ENCODE data around the gene LPAR5.
A peak's percentile ranks its signal among the peaks of the same experiment; 100 is the strongest.
"Not testable (repeated sequence)": the region's sequence is repeated elsewhere in the genome, so short reads cannot be mapped to it uniquely, and the experiment has no call there.

Gene LPAR5

GRCh38 chr12:6605421-6606330 lies 30.1 kb downstream of the LPAR5 start:
- DNase-seq: peak; percentile 57

GRCh38 chr12:6604259-6605029 lies 31.3 kb downstream of the LPAR5 start:
- DNase-seq: no peak

GRCh38 chr12:6603095-6603567 lies 32.6 kb downstream of the LPAR5 start:
- DNase-seq: peak; percentile 68

GRCh38 chr12:6602526-6602925 lies 33.2 kb downstream of the LPAR5 start:
- no peak for DNase-seq

- DNase-seq: not testable (repeated sequence)
Observed at GRCh38 chr12:6595673-6596072, 40.1 kb downstream of the LPAR5 start.

- no peak for DNase-seq
Observed at GRCh38 chr12:6592087-6592486, 43.7 kb downstream of the LPAR5 start.

GRCh38 chr12:6586569-6586968 lies 49.2 kb downstream of the LPAR5 start:
- not testable (repeated sequence) for DNase-seq

GRCh38 chr12:6584293-6584692 lies 51.5 kb downstream of the LPAR5 start:
- no peak for DNase-seq

GRCh38 chr12:6582959-6583358 lies 52.8 kb downstream of the LPAR5 start:
- DNase-seq: no peak

- DNase-seq: no peak
Observed at GRCh38 chr12:6582196-6582595, 53.6 kb downstream of the LPAR5 start.

GRCh38 chr12:6575648-6576047 lies 60.1 kb downstream of the LPAR5 start:
- no peak for DNase-seq

GRCh38 chr12:6574576-6575295 lies 61.0 kb downstream of the LPAR5 start:
- DNase-seq: no peak

GRCh38 chr12:6573001-6573400 lies 62.8 kb downstream of the LPAR5 start:
- no peak for DNase-seq

- DNase-seq: peak; percentile 59
Observed at GRCh38 chr12:6570264-6570887, 65.4 kb downstream of the LPAR5 start.

GRCh38 chr12:6569786-6570185 lies 66.0 kb downstream of the LPAR5 start:
- DNase-seq: no peak

- no peak for DNase-seq
Observed at GRCh38 chr12:6569312-6569711, 66.4 kb downstream of the LPAR5 start.
